ENCODE data around the gene HLA-DMB.

GRCh38 chr6:32950449-32950848, 9.6 kb upstream of the HLA-DMB start:
- TF ChIP-seq, protein P1, sequence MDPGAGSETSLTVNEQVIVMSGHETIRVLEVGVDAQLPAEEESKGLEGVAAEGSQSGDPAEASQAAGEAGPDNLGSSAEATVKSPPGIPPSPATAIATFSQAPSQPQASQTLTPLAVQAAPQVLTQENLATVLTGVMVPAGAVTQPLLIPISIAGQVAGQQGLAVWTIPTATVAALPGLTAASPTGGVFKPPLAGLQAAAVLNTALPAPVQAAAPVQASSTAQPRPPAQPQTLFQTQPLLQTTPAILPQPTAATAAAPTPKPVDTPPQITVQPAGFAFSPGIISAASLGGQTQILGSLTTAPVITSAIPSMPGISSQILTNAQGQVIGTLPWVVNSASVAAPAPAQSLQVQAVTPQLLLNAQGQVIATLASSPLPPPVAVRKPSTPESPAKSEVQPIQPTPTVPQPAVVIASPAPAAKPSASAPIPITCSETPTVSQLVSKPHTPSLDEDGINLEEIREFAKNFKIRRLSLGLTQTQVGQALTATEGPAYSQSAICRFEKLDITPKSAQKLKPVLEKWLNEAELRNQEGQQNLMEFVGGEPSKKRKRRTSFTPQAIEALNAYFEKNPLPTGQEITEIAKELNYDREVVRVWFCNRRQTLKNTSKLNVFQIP (CRISPR knock-in tag; IDR thresholded peaks at IDR 0.05; ENCODE audit: borderline replicate concordance, low read depth): no peak
- no peak for TF ChIP-seq ARNTL (CRISPR knock-in tag; IDR thresholded peaks at IDR 0.05; ENCODE audit: borderline replicate concordance, low read depth)
- TF ChIP-seq, protein P2, sequence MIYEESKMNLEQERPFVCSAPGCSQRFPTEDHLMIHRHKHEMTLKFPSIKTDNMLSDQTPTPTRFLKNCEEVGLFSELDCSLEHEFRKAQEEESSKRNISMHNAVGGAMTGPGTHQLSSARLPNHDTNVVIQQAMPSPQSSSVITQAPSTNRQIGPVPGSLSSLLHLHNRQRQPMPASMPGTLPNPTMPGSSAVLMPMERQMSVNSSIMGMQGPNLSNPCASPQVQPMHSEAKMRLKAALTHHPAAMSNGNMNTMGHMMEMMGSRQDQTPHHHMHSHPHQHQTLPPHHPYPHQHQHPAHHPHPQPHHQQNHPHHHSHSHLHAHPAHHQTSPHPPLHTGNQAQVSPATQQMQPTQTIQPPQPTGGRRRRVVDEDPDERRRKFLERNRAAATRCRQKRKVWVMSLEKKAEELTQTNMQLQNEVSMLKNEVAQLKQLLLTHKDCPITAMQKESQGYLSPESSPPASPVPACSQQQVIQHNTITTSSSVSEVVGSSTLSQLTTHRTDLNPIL (CRISPR knock-in tag; IDR thresholded peaks at IDR 0.05; ENCODE audit: low read depth): no peak
- TF ChIP-seq, protein P3, sequence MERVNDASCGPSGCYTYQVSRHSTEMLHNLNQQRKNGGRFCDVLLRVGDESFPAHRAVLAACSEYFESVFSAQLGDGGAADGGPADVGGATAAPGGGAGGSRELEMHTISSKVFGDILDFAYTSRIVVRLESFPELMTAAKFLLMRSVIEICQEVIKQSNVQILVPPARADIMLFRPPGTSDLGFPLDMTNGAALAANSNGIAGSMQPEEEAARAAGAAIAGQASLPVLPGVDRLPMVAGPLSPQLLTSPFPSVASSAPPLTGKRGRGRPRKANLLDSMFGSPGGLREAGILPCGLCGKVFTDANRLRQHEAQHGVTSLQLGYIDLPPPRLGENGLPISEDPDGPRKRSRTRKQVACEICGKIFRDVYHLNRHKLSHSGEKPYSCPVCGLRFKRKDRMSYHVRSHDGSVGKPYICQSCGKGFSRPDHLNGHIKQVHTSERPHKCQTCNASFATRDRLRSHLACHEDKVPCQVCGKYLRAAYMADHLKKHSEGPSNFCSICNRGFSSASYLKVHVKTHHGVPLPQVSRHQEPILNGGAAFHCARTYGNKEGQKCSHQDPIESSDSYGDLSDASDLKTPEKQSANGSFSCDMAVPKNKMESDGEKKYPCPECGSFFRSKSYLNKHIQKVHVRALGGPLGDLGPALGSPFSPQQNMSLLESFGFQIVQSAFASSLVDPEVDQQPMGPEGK (CRISPR knock-in tag; IDR thresholded peaks at IDR 0.05; ENCODE audit: borderline replicate concordance): no peak
- TF ChIP-seq GLIS3 (CRISPR knock-in tag; IDR thresholded peaks at IDR 0.05): no peak
- no peak for TF ChIP-seq ESRRG (CRISPR knock-in tag; IDR thresholded peaks at IDR 0.05)

All from SK-N-SH treated with all-trans-retinoic acid at 6 μM for 48 hours (cell line).